HTERT RPE-1 (cell line): ENCODE results near the gene MED10.
"Not testable (repeated sequence)": the region's sequence is repeated elsewhere in the genome, so short reads cannot be mapped to it uniquely, and the experiment has no call there.

ENCODE experiments used
- in situ Hi-C: fragments of 300-500 bp; cut with MboI; formaldehyde crosslinking; loops from 4 replicates; pipeline ENCODE4 v1.14.3; 2020; ENCODE audit warnings: low sequenced_read_pairs

The MED10 gene

GRCh38 chr5:6376974-6377520, 1.3 kb downstream of the MED10 start:
- in situ Hi-C loops, result no loop called here

- in situ Hi-C loops, result no loop called here
These were observed 5.1 kb downstream of the MED10 start for GRCh38 chr5:6373081-6373846.

GRCh38 chr5:6372251-6373080, 5.9 kb downstream of the MED10 start:
- in situ Hi-C loops, result no loop called here

- in situ Hi-C loops, result no loop called here
These were observed 7.1 kb downstream of the MED10 start for GRCh38 chr5:6371079-6371810.

GRCh38 chr5:6370580-6370979, 7.8 kb downstream of the MED10 start:
- in situ Hi-C loops, result no loop called here

- in situ Hi-C loops, result no loop called here
These were observed 12.3 kb downstream of the MED10 start for GRCh38 chr5:6365977-6366590.

GRCh38 chr5:6365142-6365976, 13.0 kb downstream of the MED10 start:
- in situ Hi-C loops, result no loop called here

GRCh38 chr5:6363454-6364011, 14.8 kb downstream of the MED10 start:
- in situ Hi-C loops, result not testable (repeated sequence)

- in situ Hi-C loops, result no loop called here
These were observed 15.5 kb downstream of the MED10 start for GRCh38 chr5:6362846-6363245.

- in situ Hi-C loops, result no loop called here
These were observed 17.2 kb downstream of the MED10 start for GRCh38 chr5:6361101-6361500.

- in situ Hi-C loops, result no loop called here
These were observed 17.8 kb downstream of the MED10 start for GRCh38 chr5:6360323-6361072.

- in situ Hi-C loops, result no loop called here
These were observed 18.6 kb downstream of the MED10 start for GRCh38 chr5:6359555-6360322.

GRCh38 chr5:6358434-6358820, 19.9 kb downstream of the MED10 start:
- in situ Hi-C loops, result no loop called here

- in situ Hi-C loops, result not testable (repeated sequence)
These were observed 20.4 kb downstream of the MED10 start for GRCh38 chr5:6357817-6358433.

- in situ Hi-C loops, result no loop called here
These were observed 21.7 kb downstream of the MED10 start for GRCh38 chr5:6356578-6357164.

- in situ Hi-C loops, result no loop called here
These were observed 23.1 kb downstream of the MED10 start for GRCh38 chr5:6355294-6355693.

GRCh38 chr5:6354848-6355247, 23.5 kb downstream of the MED10 start:
- in situ Hi-C loops, result no loop called here
